ENCODE results near the gene TYRO3.

DNA sequence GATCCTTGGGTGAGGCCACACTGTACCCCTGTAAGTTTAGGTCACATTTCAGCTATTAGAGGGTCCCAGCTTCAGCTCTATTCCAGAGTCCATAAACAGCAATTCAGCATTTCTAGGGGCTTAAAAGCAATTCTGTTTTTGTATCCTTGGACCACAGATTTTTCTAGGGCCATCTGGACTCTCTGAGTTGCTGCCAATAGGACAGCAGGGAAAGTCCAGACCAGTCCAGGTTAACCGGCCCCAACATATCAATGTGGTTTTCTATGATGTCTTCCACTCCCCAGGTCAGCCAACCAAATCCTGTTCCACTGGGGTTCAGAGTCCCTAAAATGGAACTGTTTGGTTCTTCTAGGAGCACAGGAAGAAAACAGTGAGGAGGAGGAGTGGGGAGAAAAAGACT lies 40.0 kb downstream of the TYRO3 start:
- TF ChIP-seq, protein P1, sequence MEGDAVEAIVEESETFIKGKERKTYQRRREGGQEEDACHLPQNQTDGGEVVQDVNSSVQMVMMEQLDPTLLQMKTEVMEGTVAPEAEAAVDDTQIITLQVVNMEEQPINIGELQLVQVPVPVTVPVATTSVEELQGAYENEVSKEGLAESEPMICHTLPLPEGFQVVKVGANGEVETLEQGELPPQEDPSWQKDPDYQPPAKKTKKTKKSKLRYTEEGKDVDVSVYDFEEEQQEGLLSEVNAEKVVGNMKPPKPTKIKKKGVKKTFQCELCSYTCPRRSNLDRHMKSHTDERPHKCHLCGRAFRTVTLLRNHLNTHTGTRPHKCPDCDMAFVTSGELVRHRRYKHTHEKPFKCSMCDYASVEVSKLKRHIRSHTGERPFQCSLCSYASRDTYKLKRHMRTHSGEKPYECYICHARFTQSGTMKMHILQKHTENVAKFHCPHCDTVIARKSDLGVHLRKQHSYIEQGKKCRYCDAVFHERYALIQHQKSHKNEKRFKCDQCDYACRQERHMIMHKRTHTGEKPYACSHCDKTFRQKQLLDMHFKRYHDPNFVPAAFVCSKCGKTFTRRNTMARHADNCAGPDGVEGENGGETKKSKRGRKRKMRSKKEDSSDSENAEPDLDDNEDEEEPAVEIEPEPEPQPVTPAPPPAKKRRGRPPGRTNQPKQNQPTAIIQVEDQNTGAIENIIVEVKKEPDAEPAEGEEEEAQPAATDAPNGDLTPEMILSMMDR (IDR thresholded peaks at IDR 0.05; ENCODE audit: insufficient read depth, low read depth, low read length), result no peak
- no peak for TF ChIP-seq EZH2 (IDR thresholded peaks at IDR 0.05; ENCODE audit: insufficient read depth, low read length)
